Mucosa of rectum (tissue), 2 donors: ENCODE data around the gene NME3.

Source experiments
- H3K27ac ChIP-seq, 2 donors: one replicate each; pipeline ENCODE4 v1.7.0; 2013; ENCODE audit warnings: inconsistent platforms in 2 of 2, low read depth in 2 of 2, low read length in 2 of 2
- H3K27me3 ChIP-seq, 2 donors: one replicate each; pipeline ENCODE4 v1.7.0; 2013; ENCODE audit warnings: low read length in 2 of 2; ENCODE audit not compliant: control insufficient read depth in 2 of 2, insufficient read depth in 2 of 2
- H3K36me3 ChIP-seq, 2 donors: one replicate each; pipeline ENCODE4 v1.7.0; 2013; ENCODE audit warnings: low read length in 2 of 2; ENCODE audit not compliant: control insufficient read depth in 2 of 2, insufficient read depth in 2 of 2
- H3K4me1 ChIP-seq, 2 donors: one replicate each; pipeline ENCODE4 v1.7.0; 2013; ENCODE audit warnings: low read length in 2 of 2, mild to moderate bottlenecking in 1 of 2; ENCODE audit not compliant: control insufficient read depth in 2 of 2, insufficient read depth in 2 of 2
- H3K4me3 ChIP-seq, 2 donors: one replicate each; pipeline ENCODE4 v1.7.0; 2013; ENCODE audit warnings: low read length in 2 of 2
- H3K9ac ChIP-seq, 2 donors: one replicate each; pipeline ENCODE4 v1.7.0; 2013; ENCODE audit warnings: low read length in 2 of 2, low read depth in 1 of 2, mild to moderate bottlenecking in 1 of 2
- H3K9me3 ChIP-seq, 2 donors: one replicate each; pipeline ENCODE4 v1.7.0; 2013; ENCODE audit warnings: low read length in 2 of 2; ENCODE audit not compliant: control insufficient read depth in 2 of 2
- donor health status: healthy.
- donor health status: Normal muscosa, but diverticular disease.

Gene NME3

DNA sequence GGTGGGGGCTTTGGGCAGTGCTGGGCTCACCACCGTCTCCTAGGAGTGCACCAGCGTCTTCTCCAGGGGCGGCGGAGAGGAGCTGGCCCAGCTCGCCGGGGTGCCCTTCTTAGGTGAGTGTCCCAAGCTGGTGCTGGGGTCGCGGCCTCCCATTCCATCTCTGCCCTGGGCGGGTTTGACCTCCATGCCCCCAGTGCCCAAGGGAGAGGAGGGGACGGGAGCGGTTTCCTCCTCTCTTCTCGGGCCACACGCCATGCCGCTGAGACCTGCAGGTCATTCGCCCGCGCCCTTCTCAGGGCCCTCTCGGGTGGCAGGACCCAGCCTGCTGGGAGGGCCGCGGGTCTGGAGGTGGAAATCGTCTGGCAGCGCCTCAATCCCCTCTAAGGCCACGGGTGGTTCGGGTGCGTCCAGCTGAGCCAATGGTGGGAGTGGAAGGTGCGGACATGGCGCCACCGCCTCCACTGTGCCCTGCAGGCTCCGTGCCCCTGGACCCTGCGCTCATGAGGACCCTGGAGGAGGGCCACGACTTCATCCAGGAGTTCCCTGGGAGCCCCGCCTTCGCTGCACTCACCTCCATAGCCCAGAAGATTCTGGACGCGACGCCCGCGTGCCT is 16.9 kb upstream of the NME3 start:
- Histone ChIP-seq H3K4me3 (no peak overlapping the region), H3K9ac (no peak overlapping the region), H3K27me3 (no peaks in the 10 kb centered on the region), H3K27ac (no peak overlapping the region), H3K9me3 (no peaks in the 10 kb centered on the region), H3K36me3 (peaks cover 0 to 16% of the 10 kb centered on the region in 2 donors), H3K4me1 (peaks cover 4 to 6% of the 10 kb centered on the region in 2 donors)

DNA sequence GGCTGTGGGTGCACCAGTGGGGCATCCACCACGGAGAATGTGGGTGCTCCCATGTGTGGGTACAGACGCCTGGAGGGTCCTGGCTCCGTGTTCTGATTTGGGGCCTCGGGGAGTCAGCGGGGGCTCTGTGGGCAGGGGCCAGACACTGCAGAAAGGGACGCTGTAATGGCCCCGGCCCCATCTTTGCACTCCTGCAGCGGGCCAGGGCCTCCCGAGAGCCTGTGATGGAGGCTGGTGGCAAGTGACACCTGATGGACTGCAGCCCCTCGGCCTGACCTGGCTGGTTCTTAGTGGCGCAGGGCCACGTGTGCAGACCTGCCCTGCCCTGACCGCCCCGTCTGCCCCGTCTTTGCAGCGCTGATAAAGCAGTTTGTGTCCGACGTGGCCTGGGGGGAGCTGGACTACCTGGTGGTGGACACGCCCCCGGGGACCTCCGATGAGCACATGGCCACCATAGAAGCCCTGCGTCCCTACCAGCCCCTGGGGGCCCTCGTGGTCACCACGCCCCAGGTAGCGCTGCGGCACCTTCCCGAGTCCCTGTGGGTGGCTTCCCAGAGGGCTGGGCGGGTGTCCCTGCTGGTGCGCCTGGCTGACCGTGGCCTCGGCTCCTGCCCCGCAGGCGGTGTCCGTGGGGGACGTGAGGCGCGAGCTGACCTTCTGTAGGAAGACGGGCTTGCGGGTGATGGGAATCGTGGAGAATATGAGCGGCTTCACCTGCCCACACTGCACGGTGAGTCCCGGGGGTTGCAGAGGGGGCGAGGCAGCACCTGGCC is 16.2 kb upstream of the NME3 start:
- no peak overlapping the region for H3K4me3 ChIP-seq
- H3K4me1 ChIP-seq = peaks cover 4 to 6% of the 10 kb centered on the region in 2 donors
- H3K27me3 ChIP-seq = no peaks in the 10 kb centered on the region
- H3K9ac ChIP-seq = no peak overlapping the region
- no peaks in the 10 kb centered on the region for H3K9me3 ChIP-seq
- H3K36me3 ChIP-seq = peaks cover 0 to 16% of the 10 kb centered on the region in 2 donors
- no peak overlapping the region for H3K27ac ChIP-seq

DNA sequence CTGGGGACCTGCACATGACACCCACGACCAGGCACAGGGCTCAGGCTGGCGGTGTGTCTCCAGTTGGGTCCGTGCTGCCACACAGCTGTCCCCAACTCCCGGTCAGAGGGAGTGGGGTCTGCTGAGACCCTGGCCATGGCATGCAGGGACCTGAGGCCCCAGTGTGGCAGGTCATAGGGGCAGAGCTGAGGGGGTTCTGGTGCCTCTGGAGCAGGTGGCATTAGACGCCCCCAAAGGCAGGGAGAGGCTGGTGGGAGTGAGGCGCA is 15.6 kb upstream of the NME3 start:
- H3K36me3 ChIP-seq = peaks cover 0 to 16% of the 10 kb centered on the region in 2 donors
- H3K4me1 ChIP-seq = peaks cover 4 to 6% of the 10 kb centered on the region in 2 donors
- no peak overlapping the region for H3K4me3 ChIP-seq
- no peak overlapping the region for H3K27ac ChIP-seq
- no peak overlapping the region for H3K9ac ChIP-seq
- no peaks in the 10 kb centered on the region for H3K9me3 ChIP-seq
- no peaks in the 10 kb centered on the region for H3K27me3 ChIP-seq

DNA sequence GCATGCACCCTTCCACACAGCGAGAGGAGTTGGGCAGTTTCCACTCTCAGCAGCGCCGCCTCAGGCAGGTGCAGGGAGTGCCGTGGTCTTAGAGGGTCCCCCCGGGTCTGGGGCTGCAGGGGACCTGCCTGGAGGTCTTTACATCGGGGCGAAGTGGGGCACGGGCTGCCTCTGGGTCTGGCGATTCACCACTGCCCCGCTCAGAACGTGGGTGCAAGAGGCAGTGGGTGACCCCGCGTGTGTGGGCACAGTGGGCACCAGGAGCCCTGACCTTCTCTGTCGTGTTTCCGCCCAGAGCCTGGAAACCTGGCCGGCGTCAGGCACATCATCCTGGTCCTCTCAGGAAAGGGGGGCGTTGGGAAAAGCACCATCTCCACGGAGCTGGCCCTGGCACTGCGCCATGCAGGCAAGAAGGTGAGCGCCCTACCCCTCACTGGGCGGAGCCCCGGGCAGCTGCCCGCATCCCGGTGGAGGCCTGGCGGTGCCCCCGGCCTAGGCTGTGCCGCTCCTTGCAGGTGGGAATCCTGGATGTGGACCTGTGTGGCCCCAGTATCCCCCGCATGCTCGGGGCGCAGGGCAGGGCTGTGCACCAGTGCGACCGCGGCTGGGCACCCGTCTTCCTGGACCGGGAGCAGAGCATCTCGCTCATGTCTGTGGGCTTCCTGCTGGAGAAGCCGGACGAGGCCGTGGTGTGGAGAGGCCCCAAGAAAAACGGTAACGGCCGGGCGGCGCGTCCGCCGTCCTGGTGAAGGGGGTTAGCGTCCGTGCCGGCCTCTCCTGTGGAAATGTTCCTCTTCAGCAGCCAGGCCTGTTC is 15.1 kb upstream of the NME3 start:
- Histone ChIP-seq H3K4me1 (peaks cover 8 to 9% of the 10 kb centered on the region in 2 donors), H3K36me3 (peaks cover 0 to 16% of the 10 kb centered on the region in 2 donors), H3K27me3 (no peaks in the 10 kb centered on the region), H3K27ac (no peak overlapping the region), H3K9me3 (no peaks in the 10 kb centered on the region), H3K9ac (no peak overlapping the region), H3K4me3 (no peak overlapping the region)

DNA sequence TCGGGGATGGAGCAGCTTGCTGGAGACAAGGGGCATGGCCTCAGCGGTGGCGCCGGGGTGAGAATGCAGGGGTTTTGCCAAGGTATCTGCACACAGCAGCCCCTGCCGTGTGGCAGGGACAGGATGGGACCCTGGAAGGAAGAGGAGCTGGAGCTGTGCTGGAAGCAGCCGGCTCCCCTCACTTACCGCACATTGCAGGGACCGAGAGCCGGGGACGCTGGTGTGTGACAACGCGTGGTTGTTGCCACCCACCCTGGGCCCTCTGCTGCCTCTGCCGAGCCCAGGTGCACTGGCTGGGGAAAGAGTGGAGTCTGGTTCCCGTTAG is 14.5 kb upstream of the NME3 start:
- Histone ChIP-seq H3K36me3 (peaks cover 4 to 19% of the 10 kb centered on the region in 2 donors), H3K9ac (no peak overlapping the region), H3K9me3 (no peaks in the 10 kb centered on the region), H3K4me1 (peaks cover 15% of the 10 kb centered on the region in 2 donors), H3K27me3 (no peaks in the 10 kb centered on the region), H3K4me3 (no peak overlapping the region), H3K27ac (no peak overlapping the region)

DNA sequence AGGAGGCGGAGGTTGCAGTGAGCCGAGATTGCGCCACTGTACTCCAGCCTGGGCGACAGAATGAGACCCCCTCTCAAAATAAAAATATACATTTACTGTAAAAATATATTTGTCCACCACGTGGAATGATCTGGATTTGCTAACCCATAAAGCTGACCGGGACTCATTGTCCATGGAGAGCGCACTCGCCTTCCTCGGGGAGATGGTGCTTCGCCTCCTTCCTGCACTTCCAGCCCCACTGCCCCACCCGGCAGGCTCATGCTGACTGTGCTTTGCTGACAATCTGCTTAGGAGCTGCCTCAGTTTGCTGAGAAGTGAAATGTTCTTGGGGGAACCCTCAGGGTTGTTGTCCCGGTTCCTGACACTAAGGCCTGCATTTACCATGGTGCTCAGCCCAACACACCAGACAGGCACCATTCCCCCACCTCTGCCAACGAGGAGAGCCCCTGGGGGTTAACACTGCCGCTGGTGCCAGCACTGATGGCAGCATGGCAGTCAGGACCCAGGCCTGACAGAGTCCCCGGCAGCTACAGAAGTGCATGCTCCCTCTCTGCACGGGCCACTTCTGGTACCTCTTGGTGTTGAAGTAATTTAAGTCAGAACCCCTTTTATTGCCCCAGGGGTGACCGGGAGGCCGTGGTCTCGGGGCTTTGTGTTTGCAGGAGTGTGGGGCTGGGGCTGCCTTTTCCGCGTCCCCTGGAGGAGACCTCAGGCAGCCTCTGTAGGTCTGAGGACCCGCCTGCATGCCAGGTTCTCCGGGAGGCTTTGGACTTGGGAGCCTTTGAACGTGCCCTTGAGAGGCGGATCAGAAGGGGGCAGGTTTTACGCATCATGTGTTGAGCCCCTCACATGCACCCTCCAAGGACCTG is 13.9 kb upstream of the NME3 start:
- Histone ChIP-seq H3K27ac (no peak overlapping the region), H3K9ac (no peak overlapping the region), H3K27me3 (no peaks in the 10 kb centered on the region), H3K4me3 (no peak overlapping the region), H3K9me3 (no peaks in the 10 kb centered on the region), H3K4me1 (peaks cover 15 to 17% of the 10 kb centered on the region in 2 donors), H3K36me3 (peaks cover 4 to 20% of the 10 kb centered on the region in 2 donors)

DNA sequence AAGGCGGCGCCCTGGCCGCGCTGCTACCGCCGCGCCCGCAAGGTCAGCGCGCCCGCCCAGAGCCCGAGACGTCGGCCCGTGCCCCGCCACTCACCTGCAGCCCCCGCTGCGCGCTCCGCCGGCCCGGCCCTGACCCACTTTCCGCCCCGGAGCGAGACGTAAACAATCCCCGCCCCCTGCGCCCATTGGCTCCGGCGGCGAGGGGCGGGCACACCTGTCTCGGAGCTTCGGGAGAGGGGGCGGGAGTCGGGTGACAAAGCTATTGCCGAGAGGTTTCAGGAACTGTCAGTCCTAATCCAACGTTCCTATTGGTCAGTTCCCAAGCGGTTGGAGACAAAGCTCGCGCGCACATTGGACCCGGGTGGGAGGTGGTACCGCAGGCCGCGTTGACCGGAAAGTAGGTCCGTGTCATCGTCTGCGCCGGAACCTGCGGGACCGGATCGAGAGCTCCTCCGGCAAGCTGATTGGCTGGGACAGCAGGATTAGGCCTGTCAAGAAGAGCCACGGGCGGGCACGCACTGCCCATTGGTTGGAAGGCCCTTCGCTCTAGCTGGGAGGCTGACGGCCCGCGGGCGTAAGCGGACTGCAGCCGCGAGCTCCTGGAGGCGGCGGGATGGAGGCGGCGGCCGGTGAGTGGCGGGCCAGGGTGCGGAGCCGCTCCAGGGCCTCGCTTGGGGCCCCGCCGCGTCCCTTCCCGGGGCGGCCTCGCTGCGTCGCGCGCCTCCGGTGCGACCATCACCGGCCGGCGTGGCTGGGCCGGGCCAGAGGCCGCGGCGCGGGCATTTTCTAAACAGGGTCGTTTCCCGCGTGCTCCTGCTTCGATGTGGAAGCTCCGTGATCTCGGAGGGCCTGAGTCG is 11.3 kb upstream of the NME3 start, which contains the start of the genes NUBP2 and SPSB3:
TSS of gene NUBP2 (plus strand) at position 553 of the 857 bp plus-strand sequence. CDS start at position 614, 61 bp downstream.
TSS of gene SPSB3 (minus strand) at position 164 of the 857 bp plus-strand sequence. CDS start 1,088 bp downstream, outside the sequence.
- peak within 1 kb of the TSS; percentile 73 to 78 for H3K9ac ChIP-seq
- H3K9me3 ChIP-seq = no peaks in the 10 kb centered on the region
- H3K27ac ChIP-seq = peak within 1 kb of the TSS; percentile 80 to 86
- H3K27me3 ChIP-seq = no peaks in the 10 kb centered on the region
- H3K36me3 ChIP-seq = peaks cover 11 to 19% of the 10 kb centered on the region in 2 donors
- H3K4me3 ChIP-seq = peak within 1 kb of the TSS; percentile 79 to 85
- peaks cover 15 to 17% of the 10 kb centered on the region in 2 donors for H3K4me1 ChIP-seq

DNA sequence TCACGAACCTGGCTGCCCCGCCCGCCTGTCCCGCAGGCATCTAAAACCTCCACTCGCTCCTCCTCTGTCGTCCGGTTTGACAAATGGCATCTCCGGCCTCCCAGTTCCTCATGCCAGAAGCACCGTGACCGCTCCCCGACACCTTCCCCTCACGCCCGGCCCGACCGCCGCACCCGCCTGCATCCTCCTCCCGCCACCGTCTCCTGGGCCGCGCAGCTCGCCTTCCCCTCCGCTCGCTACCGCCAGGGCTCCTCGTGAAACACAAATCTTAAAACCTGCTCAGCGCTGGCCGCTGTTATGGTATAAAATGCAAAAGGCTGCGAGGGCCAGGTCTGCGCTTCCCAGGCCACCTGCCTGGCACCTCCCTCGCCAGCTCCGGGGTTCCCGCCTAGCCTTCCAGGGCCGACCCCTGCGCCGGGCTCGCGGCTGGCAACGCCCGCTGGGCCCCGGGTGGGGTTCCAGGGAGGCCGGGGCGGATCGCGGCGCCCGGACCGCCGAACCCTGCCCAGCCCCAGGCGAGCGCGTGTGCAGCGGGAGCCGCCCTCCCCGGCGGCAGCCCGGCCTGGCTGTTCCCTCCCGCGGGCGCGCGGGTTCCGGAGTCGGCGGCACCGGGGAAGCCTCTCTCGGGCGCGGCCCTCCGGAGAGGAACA is 10.5 kb upstream of the NME3 start:
- H3K27ac ChIP-seq = peak overlapping the region; percentile 80 to 86
- no peaks in the 10 kb centered on the region for H3K9me3 ChIP-seq
- H3K9ac ChIP-seq = peak overlapping the region; percentile 56 to 78
- H3K4me1 ChIP-seq = peaks cover 15 to 17% of the 10 kb centered on the region in 2 donors
- peak overlapping the region; percentile 79 for H3K4me3 ChIP-seq
- H3K27me3 ChIP-seq = no peaks in the 10 kb centered on the region
- H3K36me3 ChIP-seq = peaks cover 16 to 24% of the 10 kb centered on the region in 2 donors
